Left lung (tissue), 10 donors: ENCODE data around the gene LY6G5C. TPM values are rescaled to one million over a fixed set of nuclear protein-coding genes. Genes with fewer than 3 reads are reported as not detected.

Source experiments
- ATAC-seq: fragments of 200-7000 bp; cut with Tn5 transposase; one replicate; pipeline ENCODE4 v1.9.1; 2020; ENCODE audit warnings: moderate library complexity
- DNase-seq, 4 donors: peaks; one replicate each; pipeline ENCODE4 v3.0.0-alpha.2; 2013 to 2020
- H3K27ac ChIP-seq, 2 donors: fragments of 200-600 bp; sonication (generic) in 1 of 2; one replicate each; pipeline versions ENCODE4 v1.5.0 to v1.8.0; 2020 to 2021
- H3K27me3 ChIP-seq, 2 donors: fragments of 200-600 bp; sonication (generic) in 1 of 2; one replicate each; pipeline versions ENCODE4 v1.5.0 to v1.8.0; 2020 to 2021
- H3K36me3 ChIP-seq, 2 donors: fragments of 200-600 bp; sonication (generic) in 1 of 2; one replicate each; pipeline versions ENCODE4 v1.5.0 to v1.8.0; 2020 to 2021
- H3K4me1 ChIP-seq, 2 donors: fragments of 200-600 bp; one replicate each; pipeline ENCODE4 v1.8.0; 2021
- H3K4me3 ChIP-seq, 2 donors: fragments of 200-600 bp; sonication (generic) in 1 of 2; one replicate each; pipeline versions ENCODE4 v1.5.0 to v1.8.0; 2020 to 2021; ENCODE audit warnings: mild to moderate bottlenecking in 1 of 2
- H3K9me3 ChIP-seq, 2 donors: fragments of 200-600 bp; sonication (generic) in 1 of 2; one replicate each; pipeline versions ENCODE4 v1.5.0 to v1.8.0; 2020 to 2021
- intact Hi-C, 2 donors: fragments of 100-400 bp; cut with DNase I; formaldehyde crosslinking; loops; one replicate each; pipeline versions ENCODE4 v1.11.2 to v1.14.2; 2022
- polyA plus RNA-seq, 6 donors: library from polyadenylated mRNA; unstranded; fragments of 120-200 nt; gene quantifications; one replicate each; pipeline ENCODE4 v1.2.1, GENCODE V29; 2013; ENCODE audit not compliant: insufficient read length in 6 of 6
- total RNA-seq, 2 donors: library from RNA; stranded (reverse); fragmentation: NEBNext Ultra II Directional; extraction: Animal tissue kit (Norgen Biotek cat#: 25700); gene quantifications; one replicate each; pipeline ENCODE4 v1.2.1, GENCODE V29; 2021
- TF ChIP-seq, protein P1 (sequence below), 2 donors: fragments of 200-600 bp; sonication (generic) in 1 of 2; IDR thresholded peaks; one replicate each; pipeline versions ENCODE4 v1.5.0 to v1.8.0; 2021; ENCODE audit warnings: antibody characterized with exemption in 2 of 2
- donor health status: DM: no; HTN: yes; CAD: no.
- donor health status: DM: no; HTN: no; CAD: no.

The LY6G5C gene
- total and polyA plus RNA-seq, 8 donors: 2.9 to 6.3 (median 3.7) TPM

DNA sequence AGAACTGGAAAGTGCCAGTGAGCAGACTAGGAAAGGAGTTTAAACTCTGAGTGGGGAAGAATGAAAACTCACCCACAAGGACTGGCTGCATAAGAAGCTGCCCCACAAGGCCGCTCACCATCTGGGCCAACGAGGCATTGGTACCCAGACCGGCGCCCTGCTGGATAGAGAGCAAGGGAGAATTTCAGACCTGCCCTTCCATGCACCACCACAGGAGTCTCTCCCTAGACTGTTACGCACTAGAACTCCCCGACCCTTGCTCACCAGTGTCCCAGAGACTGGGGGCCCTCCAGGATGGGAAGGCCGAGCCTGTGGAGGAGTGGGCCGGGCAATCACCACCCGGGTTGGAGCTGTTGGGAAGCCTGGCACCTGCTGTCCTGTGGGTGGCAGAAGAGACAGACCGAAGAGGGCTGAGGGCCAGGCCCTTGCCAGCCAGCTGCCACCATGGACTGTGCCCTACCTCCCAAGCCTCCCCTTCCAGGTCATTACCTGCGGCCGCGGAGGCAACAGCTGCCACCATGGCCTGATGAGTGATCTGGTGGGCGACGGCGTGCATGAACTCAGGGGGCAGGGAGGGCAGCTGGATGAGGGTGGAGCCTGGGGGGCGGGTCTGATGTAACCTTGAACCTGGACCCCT lies 36.9 kb downstream of the LY6G5C start:
- no peak for ATAC-seq
- no peak for DNase-seq
- peaks cover 0 to 100% of the 10 kb centered on the region in 2 donors for H3K36me3 ChIP-seq
- intact Hi-C loops: no loop called here
- H3K4me1 ChIP-seq: no peaks in the 10 kb centered on the region
- H3K4me3 ChIP-seq: no peak overlapping the region
- TF ChIP-seq, protein P1, sequence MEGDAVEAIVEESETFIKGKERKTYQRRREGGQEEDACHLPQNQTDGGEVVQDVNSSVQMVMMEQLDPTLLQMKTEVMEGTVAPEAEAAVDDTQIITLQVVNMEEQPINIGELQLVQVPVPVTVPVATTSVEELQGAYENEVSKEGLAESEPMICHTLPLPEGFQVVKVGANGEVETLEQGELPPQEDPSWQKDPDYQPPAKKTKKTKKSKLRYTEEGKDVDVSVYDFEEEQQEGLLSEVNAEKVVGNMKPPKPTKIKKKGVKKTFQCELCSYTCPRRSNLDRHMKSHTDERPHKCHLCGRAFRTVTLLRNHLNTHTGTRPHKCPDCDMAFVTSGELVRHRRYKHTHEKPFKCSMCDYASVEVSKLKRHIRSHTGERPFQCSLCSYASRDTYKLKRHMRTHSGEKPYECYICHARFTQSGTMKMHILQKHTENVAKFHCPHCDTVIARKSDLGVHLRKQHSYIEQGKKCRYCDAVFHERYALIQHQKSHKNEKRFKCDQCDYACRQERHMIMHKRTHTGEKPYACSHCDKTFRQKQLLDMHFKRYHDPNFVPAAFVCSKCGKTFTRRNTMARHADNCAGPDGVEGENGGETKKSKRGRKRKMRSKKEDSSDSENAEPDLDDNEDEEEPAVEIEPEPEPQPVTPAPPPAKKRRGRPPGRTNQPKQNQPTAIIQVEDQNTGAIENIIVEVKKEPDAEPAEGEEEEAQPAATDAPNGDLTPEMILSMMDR (IDR thresholded peaks at IDR 0.05): no peak
- H3K9me3 ChIP-seq: no peaks in the 10 kb centered on the region
- H3K27ac ChIP-seq: no peak overlapping the region
- H3K27me3 ChIP-seq: no peaks in the 10 kb centered on the region

DNA sequence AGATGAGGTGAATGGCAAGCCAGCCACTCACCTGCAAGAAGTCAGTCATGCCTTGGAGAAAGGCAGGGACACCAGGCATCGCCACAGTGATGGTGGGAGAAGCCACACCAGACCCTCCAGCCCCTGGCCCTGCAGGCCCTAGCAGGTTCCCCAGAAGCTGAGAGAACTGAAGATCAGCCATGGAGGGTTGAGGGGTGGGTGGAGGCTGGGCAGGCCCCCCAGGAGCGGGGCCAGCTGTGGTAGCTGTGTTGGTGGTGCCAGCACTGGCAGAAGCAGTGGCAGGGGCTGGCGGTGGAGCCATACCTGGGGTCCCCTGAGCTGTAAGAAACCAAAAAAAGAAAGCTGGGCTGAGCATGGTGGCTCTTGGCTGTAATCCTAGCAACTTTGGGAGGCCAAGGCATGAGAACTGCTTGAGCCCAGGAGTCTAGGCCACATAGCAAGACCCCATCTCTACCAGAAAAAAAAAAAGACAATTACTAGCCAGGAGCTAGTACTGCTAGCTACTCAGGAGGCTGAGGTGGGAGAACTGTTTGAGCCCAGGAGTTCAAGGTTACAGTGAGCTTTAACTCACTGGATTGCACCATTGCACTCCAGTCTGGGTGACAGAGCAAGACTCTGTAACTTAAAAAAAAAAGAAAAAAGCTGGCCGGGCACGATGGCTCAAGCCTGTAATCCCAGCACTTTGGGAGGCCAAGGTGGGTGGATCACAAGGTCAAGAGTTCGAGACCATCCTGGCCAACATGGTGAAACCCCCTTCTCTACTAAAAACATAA lies 37.9 kb downstream of the LY6G5C start:
- H3K27ac ChIP-seq: no peak overlapping the region
- H3K27me3 ChIP-seq: no peaks in the 10 kb centered on the region
- no peaks in the 10 kb centered on the region for H3K4me1 ChIP-seq
- TF ChIP-seq, protein P1 (IDR thresholded peaks at IDR 0.05): no peak
- no peak for ATAC-seq
- no peak for DNase-seq
- no peaks in the 10 kb centered on the region for H3K9me3 ChIP-seq
- H3K4me3 ChIP-seq: no peak overlapping the region
- H3K36me3 ChIP-seq: peaks cover 0 to 100% of the 10 kb centered on the region in 2 donors
- intact Hi-C loops: no loop called here

DNA sequence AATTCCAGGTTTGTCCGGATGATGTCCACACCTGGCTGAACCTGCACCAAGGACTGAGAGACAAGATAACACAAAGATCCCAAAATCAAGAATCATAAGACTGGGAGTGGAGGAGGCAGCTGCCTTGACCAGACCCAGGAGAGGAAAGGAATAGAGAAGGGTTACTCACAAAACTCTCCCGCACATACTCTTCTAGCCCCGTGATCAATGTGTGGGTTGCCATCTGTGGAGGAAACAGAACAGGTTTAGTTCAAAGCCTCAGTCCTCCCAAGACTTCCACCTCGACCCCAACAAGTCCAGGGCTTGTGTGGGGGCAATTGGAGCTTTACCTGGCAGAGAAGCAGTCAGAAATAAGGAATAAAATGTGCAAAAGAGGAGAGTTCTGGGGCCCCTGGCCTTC lies 39.5 kb downstream of the LY6G5C start:
- Histone ChIP-seq H3K27ac (no peak overlapping the region), H3K9me3 (no peaks in the 10 kb centered on the region), H3K4me3 (no peak overlapping the region), H3K36me3 (peaks cover 0 to 100% of the 10 kb centered on the region in 2 donors), H3K27me3 (no peaks in the 10 kb centered on the region), H3K4me1 (no peaks in the 10 kb centered on the region)
- TF ChIP-seq, protein P1 (IDR thresholded peaks at IDR 0.05): no peak
- intact Hi-C loops: no loop called here
- DNase-seq (no peak), ATAC-seq (no peak)

DNA sequence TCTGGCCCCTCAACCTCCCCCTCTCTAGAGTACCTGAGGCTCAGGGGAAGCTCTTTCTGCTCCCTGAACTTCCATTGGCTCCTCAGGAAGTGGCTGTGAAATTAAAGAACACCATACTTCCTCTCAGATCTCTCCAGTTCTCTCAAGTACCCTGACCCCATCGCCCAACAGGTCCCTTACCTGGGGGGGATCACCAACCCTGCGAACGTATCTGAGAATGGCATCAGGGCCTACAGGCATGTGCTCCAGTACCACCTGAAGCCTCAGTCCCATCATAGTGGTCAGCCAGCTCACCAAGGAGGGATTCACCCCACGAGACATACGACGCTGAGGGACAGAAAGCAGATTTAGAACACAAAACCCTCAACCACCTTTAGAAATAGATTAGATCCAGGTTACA lies 40.3 kb downstream of the LY6G5C start:
- Histone ChIP-seq H3K27me3 (no peaks in the 10 kb centered on the region), H3K9me3 (no peaks in the 10 kb centered on the region), H3K27ac (no peak overlapping the region), H3K4me3 (no peak overlapping the region), H3K4me1 (no peaks in the 10 kb centered on the region), H3K36me3 (peaks cover 0 to 100% of the 10 kb centered on the region in 2 donors)
- ATAC-seq (no peak), DNase-seq (no peak)
- TF ChIP-seq, protein P1 (IDR thresholded peaks at IDR 0.05): no peak
- intact Hi-C loops: no loop called here

DNA sequence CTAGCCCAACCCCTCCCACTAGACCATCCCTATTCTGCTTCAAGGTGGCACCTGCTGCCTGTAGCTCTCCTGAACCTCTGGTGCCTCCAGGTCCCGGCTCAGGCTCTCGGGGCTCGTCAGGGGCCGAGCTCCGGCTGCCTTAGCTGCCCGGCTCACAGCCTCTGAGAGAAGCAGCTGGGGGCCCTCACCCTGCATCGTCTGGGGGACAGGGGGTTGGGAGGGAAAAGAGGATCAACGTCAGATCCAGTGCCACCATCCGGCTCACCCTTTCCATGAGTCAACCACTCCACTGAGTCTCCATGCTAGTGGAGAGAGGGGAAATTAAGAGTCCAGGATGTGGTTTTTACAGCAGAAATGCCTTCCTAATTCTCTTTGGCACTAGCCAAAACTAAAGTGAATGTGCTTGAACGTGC lies 41.4 kb downstream of the LY6G5C start:
- Histone ChIP-seq H3K4me1 (no peaks in the 10 kb centered on the region), H3K27ac (no peak overlapping the region), H3K9me3 (no peaks in the 10 kb centered on the region), H3K4me3 (no peak overlapping the region), H3K27me3 (no peaks in the 10 kb centered on the region), H3K36me3 (peaks cover 0 to 100% of the 10 kb centered on the region in 2 donors)
- ATAC-seq (no peak), DNase-seq (no peak)
- TF ChIP-seq, protein P1 (IDR thresholded peaks at IDR 0.05): no peak
- intact Hi-C loops: no loop called here
